CD4-positive, alpha-beta T cell treated with Interleukin-6 for 4 hours (primary cell): ENCODE data around the gene LCN15.

Experiments used
- DNase-seq: peaks from one replicate; pipeline ENCODE4 v3.0.0-alpha.2; 2020; ENCODE audit warnings: mixed read lengths

The LCN15 gene

GRCh38 chr9:136738960-136739359 lies 25.4 kb downstream of the LCN15 start:
- DNase-seq: no peak

- DNase-seq: no peak
These were observed 28.4 kb downstream of the LCN15 start for GRCh38 chr9:136735812-136736480.

- DNase-seq: no peak
These were observed 29.4 kb downstream of the LCN15 start for GRCh38 chr9:136734837-136735496.

GRCh38 chr9:136733611-136734010 lies 30.7 kb downstream of the LCN15 start:
- no peak for DNase-seq

GRCh38 chr9:136732444-136733178 lies 31.7 kb downstream of the LCN15 start:
- DNase-seq: no peak

- DNase-seq: no peak
These were observed 34.4 kb downstream of the LCN15 start for GRCh38 chr9:136729926-136730325.

- DNase-seq: no peak
These were observed 35.2 kb downstream of the LCN15 start for GRCh38 chr9:136729144-136729543.

GRCh38 chr9:136728548-136729123 lies 35.7 kb downstream of the LCN15 start:
- DNase-seq: no peak

- peak; percentile 93 for DNase-seq
These were observed 36.2 kb downstream of the LCN15 start for GRCh38 chr9:136728080-136728547.

- peak; percentile 43 for DNase-seq
These were observed 37.6 kb downstream of the LCN15 start for GRCh38 chr9:136726631-136727191.

GRCh38 chr9:136726118-136726517 lies 38.2 kb downstream of the LCN15 start:
- no peak for DNase-seq

GRCh38 chr9:136725612-136726011 lies 38.7 kb downstream of the LCN15 start:
- DNase-seq: no peak

GRCh38 chr9:136724772-136725171 lies 39.5 kb downstream of the LCN15 start:
- DNase-seq: no peak

GRCh38 chr9:136723989-136724388 lies 40.3 kb downstream of the LCN15 start:
- no peak for DNase-seq

GRCh38 chr9:136723362-136723976 lies 40.8 kb downstream of the LCN15 start:
- DNase-seq: no peak

- no peak for DNase-seq
These were observed 41.4 kb downstream of the LCN15 start for GRCh38 chr9:136722969-136723356.

- no peak for DNase-seq
These were observed 42.0 kb downstream of the LCN15 start for GRCh38 chr9:136722093-136722968.

- DNase-seq: no peak
These were observed 42.8 kb downstream of the LCN15 start for GRCh38 chr9:136721339-136722092.

GRCh38 chr9:136720898-136721338 lies 43.4 kb downstream of the LCN15 start:
- no peak for DNase-seq

- DNase-seq: no peak
These were observed 43.9 kb downstream of the LCN15 start for GRCh38 chr9:136720251-136720897.
